ENCODE measurements around the gene SIK3.
"Not testable (repeated sequence)": the region's sequence is repeated elsewhere in the genome, so short reads cannot be mapped to it uniquely, and the experiment has no call there.

The SIK3 gene

DNA sequence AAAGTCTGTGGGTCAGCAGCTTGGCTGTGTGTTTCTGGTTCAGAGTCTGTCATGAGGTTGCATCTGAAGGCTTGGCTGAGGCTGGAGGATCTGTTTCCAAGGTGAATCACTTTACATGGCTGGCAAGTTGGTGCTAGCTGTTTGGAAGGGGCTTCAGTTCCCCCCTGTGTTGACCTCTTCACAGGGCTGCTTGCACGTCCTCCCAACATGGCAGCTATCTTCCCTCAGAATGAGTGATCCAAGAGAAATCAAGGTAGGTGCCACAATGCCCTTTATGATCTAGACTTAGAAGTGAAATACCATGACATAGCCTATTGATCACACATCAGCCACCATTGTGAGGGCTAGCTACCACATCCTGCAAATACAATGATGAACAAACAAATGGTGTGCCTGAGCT lies 285.1 kb downstream of the SIK3 start:
- DNase-seq = no peak

- no peak for DNase-seq
Measured at GRCh38 chr11:116812109-116812508, 286.1 kb downstream of the SIK3 start.

DNA sequence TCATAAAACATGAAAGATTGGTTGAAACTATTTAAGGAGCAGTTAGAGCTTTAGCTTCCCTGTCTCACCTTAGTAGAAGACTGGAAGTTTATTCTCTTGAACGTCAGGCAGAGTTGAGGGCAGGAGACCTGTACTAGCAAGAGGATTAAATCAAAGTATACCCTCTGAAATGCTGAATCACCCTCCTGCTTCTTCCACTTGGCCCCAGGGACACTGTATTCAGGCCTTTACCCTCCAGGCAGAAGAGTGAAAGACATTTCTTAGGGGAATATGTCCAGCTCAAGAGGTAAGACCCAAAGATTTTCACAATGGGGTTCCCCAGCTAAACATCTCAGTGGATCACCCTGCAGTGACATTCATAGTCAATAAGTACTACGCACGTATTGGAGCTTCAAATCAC lies 287.0 kb downstream of the SIK3 start:
- DNase-seq = no peak

GRCh38 chr11:116808262-116809175 lies 289.7 kb downstream of the SIK3 start:
- DNase-seq = no peak

DNA sequence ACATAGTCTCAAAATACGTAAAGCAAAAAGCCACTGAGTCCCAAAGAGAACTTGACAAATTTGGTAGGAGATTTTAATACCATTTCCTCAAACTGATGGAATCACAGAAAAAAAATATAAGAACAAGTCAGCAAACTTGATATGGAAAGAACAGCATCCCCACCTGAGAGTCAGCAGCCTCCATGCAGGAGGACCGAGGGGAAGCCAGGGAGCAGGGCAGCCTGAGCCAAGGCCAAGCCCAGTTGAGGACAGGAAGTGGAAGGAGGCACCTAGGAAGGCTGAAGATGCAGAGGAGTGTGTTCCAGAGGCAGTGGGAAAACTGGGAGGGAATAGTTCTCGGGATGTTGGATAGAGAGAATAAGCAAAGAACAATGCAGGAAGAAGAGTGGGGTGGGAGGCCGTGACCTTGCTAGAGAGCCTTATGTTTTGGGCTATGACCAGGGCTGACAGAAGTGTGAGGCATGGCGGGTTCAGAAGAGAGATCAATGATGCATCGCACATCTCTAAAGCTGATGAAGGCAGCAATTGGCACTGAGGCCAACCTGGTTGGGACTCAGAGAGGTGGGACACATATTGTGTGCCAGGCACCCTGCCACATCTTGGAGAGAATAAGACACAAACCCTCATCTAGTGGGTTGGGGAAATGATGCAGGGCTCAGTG lies 290.5 kb downstream of the SIK3 start:
- DNase-seq = no peak

- no peak for DNase-seq
Measured at GRCh38 chr11:116804001-116804400, 294.2 kb downstream of the SIK3 start.

DNA sequence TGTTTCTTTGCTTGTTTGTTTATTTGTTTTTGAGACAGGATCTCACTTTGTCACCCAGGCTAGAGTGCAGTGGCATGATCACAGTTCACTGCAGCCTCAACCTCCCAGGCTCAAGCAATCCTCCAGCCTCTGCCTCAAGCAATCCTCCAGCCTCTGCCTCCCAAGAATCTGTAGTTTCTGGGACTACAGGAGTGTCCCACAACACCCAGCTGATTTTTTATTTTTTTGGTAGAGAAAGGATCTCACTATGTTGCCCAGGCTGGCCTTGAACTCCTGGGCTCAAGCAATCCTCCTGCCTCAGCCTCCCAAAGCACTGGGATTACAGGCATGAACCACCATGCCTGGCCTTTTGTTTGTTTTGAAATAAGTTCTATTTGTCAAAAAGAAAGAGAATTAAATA lies 296.6 kb downstream of the SIK3 start:
- DNase-seq = not testable (repeated sequence)

DNA sequence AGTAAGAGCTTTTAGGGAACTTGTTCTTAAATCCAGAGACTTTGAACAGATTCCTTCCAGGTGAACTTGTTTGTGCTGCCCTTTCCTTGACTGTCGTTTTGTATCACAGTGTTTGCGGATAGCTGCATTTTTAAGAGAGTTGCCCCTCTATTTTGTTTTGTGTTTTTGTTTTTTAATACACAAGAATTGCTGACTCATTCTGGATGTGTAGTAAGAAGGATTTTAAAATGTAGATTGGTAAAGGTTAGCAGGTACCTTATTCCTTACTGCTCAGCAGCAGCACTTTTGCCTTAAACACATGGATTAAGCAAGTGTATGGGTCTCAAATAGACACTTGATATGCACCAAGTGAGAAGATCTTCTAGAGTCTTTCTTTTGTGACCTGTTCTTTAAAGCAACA lies 297.6 kb downstream of the SIK3 start:
- no peak for DNase-seq

DNA sequence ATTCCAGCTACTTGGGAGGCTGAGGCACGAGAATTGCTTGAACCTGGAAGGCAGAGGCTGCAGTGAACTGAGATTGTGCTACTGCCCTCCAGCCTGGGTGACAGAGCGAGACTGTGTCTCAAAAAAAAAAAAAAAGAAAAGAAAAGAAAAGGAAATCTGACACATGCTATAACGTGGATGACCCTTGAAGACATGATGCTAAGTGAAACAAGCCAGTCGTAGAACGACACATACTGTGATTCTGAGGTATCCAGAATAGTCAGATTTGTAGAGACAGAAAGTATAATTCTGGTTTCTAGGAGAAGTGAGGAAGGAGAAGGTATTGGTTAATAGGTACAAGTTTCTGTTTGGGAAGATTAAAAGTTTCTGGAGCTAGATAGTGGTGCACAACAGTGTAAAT lies 299.9 kb downstream of the SIK3 start:
- no peak for DNase-seq

GRCh38 chr11:116797816-116798215 lies 300.4 kb downstream of the SIK3 start:
- no peak for DNase-seq

GRCh38 chr11:116796548-116796947 lies 301.7 kb downstream of the SIK3 start:
- no peak for DNase-seq

GRCh38 chr11:116794851-116795250 lies 303.4 kb downstream of the SIK3 start:
- DNase-seq = no peak

DNA sequence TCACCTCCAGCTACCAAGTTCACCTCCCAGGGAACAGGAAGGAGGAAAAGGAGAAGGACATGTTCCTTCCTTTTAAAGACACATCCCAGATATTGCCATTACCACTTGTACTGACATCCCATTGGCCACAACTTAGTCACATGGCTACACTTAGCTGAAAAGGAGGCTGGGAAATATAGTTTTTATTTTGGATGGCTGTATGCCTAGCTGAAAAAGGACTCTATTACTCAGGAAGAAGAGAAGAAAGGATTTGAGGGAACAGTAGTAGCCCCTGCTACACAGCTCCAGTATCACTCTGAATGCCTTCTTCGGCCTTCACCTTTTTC lies 304.5 kb downstream of the SIK3 start:
- no peak for DNase-seq

All from amniotic stem cell (primary cell).